ENCODE results near the gene TMEM30B. TPM values are rescaled to one million over a fixed set of nuclear protein-coding genes. Genes with fewer than 3 reads are reported as not detected.

Gene TMEM30B
- total RNA-seq, 1 donor from 2014 or later, result 9.3 TPM

DNA sequence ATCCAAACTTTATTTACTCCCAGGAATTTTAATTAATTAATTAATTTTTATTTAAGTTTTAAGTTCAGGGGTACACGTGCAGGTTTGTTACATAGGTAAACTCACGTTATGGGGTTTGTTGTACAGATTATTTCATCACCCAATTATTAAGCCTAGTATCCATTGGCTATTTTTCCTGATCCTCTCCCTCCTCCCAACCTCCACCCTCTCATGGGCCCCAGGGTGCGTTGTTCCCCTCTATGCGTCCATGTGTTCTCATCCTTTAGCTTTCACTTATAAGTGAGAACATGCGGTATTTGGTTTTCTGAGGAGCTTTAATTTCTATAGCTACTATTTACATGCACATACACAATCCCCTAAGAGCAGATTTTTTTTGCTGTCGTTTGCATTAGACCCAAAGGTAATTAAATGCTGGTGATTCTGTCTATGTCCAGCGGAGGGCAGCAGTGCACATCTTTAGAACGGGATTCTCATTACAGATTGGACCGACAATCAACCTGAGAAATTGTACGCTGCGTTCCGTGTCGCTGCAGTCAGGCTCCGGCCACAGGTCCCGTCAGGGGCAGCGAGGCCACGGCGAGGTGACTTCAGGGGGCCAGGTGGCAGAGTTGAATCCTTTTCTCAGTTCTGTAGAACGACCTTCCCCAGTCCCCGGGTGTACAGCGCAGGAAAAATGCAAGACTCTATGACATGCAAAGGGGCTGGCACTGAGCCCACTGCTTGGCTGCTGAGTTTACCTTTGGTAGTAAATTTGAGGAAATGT lies 11.6 kb downstream of the TMEM30B start:
- H3K27ac Mint-ChIP-seq (ENCODE audit: unreplicated experiment), result peak overlapping the region; percentile 49
- no peak for DNase-seq (ENCODE audit: low spot score)
- H3K9me3 Mint-ChIP-seq (ENCODE audit: low read depth), result no peaks in the 10 kb centered on the region
- peak overlapping the region; percentile 80 for H3K4me3 Mint-ChIP-seq (ENCODE audit: unreplicated experiment)
- TF ChIP-seq, protein P1, sequence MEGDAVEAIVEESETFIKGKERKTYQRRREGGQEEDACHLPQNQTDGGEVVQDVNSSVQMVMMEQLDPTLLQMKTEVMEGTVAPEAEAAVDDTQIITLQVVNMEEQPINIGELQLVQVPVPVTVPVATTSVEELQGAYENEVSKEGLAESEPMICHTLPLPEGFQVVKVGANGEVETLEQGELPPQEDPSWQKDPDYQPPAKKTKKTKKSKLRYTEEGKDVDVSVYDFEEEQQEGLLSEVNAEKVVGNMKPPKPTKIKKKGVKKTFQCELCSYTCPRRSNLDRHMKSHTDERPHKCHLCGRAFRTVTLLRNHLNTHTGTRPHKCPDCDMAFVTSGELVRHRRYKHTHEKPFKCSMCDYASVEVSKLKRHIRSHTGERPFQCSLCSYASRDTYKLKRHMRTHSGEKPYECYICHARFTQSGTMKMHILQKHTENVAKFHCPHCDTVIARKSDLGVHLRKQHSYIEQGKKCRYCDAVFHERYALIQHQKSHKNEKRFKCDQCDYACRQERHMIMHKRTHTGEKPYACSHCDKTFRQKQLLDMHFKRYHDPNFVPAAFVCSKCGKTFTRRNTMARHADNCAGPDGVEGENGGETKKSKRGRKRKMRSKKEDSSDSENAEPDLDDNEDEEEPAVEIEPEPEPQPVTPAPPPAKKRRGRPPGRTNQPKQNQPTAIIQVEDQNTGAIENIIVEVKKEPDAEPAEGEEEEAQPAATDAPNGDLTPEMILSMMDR (IDR thresholded peaks at IDR 0.05), result peak; percentile 92
- peaks cover 2% of the 10 kb centered on the region for H3K27me3 Mint-ChIP-seq (ENCODE audit: low read depth)
- H3K4me1 Mint-ChIP-seq (ENCODE audit: low read depth), result peaks cover 27% of the 10 kb centered on the region
- no peaks in the 10 kb centered on the region for H3K36me3 Mint-ChIP-seq (ENCODE audit: low read depth)

DNA sequence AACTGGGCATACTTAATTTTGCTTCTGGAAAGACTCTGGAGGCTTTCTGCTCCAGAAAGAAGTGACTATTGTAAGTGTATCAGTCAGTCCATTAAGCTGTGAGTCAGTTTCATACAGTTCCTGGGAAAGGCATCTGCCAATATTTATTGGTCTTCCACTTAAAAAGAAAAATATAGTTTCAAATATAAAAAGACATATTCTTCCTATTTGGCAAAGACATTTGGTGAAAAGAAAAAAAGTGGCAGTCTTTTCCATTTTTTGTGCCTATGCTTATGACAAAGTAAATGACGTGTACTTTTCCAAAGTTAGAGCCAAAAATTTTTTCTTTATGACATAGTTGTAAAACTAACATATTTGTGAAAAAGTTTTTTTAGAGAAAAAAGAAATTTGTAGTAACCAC lies 12.3 kb downstream of the TMEM30B start:
- H3K4me3 Mint-ChIP-seq (ENCODE audit: unreplicated experiment), result no peak overlapping the region
- DNase-seq (ENCODE audit: low spot score), result no peak
- H3K36me3 Mint-ChIP-seq (ENCODE audit: low read depth), result no peaks in the 10 kb centered on the region
- TF ChIP-seq, protein P1 (IDR thresholded peaks at IDR 0.05), result no peak
- H3K4me1 Mint-ChIP-seq (ENCODE audit: low read depth), result peaks cover 27% of the 10 kb centered on the region
- no peaks in the 10 kb centered on the region for H3K9me3 Mint-ChIP-seq (ENCODE audit: low read depth)
- no peaks in the 10 kb centered on the region for H3K27me3 Mint-ChIP-seq (ENCODE audit: low read depth)
- H3K27ac Mint-ChIP-seq (ENCODE audit: unreplicated experiment), result peak overlapping the region; percentile 32

DNA sequence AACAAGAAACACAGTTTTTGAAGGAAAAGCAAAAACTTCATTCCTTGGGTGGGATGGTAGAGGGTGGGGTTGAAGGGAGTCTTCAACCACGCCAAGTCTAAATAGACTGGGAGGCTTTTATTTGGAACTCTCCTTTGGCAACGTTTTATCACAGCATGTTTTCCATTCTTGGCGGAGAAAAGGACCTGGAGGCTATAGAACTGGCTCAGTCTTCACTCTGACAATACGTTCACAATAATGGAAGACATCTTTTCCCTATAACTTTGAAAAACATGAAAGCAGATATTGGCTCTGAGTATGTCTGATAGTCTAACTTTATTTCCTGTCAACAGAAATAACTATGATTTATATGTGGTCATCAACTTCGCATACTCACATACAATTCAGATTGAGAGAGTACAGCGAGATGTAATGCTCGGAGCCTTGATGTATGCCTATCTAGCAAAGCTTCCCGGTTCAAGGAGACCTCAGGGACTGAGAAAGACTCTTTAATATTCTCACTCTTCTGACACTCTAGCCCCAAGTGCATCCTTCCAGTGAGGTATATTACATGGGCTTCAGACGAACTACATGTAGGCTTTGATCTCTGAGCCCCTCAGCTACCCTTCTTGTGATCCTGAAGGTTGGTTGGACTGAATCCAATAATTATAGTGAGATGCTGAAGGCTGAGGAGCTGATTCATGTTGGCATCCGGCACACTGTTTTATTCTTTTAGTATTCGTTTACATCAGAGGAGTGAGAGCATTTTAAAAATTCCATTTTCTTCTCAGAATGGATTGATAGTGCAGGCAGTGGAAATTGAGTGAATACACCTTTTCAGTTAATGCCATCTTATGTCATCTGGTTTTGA lies 14.0 kb downstream of the TMEM30B start:
- H3K4me3 Mint-ChIP-seq (ENCODE audit: unreplicated experiment), result no peak overlapping the region
- DNase-seq (ENCODE audit: low spot score), result no peak
- TF ChIP-seq, protein P1 (IDR thresholded peaks at IDR 0.05), result no peak
- peaks cover 23% of the 10 kb centered on the region for H3K4me1 Mint-ChIP-seq (ENCODE audit: low read depth)
- H3K36me3 Mint-ChIP-seq (ENCODE audit: low read depth), result no peaks in the 10 kb centered on the region
- no peak overlapping the region for H3K27ac Mint-ChIP-seq (ENCODE audit: unreplicated experiment)
- H3K9me3 Mint-ChIP-seq (ENCODE audit: low read depth), result no peaks in the 10 kb centered on the region
- no peaks in the 10 kb centered on the region for H3K27me3 Mint-ChIP-seq (ENCODE audit: low read depth)

GRCh38 chr14:61266436-61266835 lies 14.7 kb downstream of the TMEM30B start:
- Mint-ChIP-seq H3K9me3 (ENCODE audit: low read depth) (no peaks in the 10 kb centered on the region), H3K36me3 (ENCODE audit: low read depth) (no peaks in the 10 kb centered on the region), H3K4me3 (ENCODE audit: unreplicated experiment) (no peak overlapping the region), H3K27ac (ENCODE audit: unreplicated experiment) (no peak overlapping the region), H3K27me3 (ENCODE audit: low read depth) (no peaks in the 10 kb centered on the region), H3K4me1 (ENCODE audit: low read depth) (peaks cover 29% of the 10 kb centered on the region)
- TF ChIP-seq, protein P1 (IDR thresholded peaks at IDR 0.05), result no peak
- DNase-seq (ENCODE audit: low spot score), result no peak

GRCh38 chr14:61264651-61265050 lies 16.5 kb downstream of the TMEM30B start:
- TF ChIP-seq, protein P1 (IDR thresholded peaks at IDR 0.05), result no peak
- Mint-ChIP-seq H3K9me3 (ENCODE audit: low read depth) (no peaks in the 10 kb centered on the region), H3K36me3 (ENCODE audit: low read depth) (no peaks in the 10 kb centered on the region), H3K4me3 (ENCODE audit: unreplicated experiment) (no peak overlapping the region), H3K4me1 (ENCODE audit: low read depth) (peaks cover 35% of the 10 kb centered on the region), H3K27ac (ENCODE audit: unreplicated experiment) (no peak overlapping the region), H3K27me3 (ENCODE audit: low read depth) (no peaks in the 10 kb centered on the region)
- no peak for DNase-seq (ENCODE audit: low spot score)

All from chondrocyte (in vitro differentiated cells).